SK-N-MC (cell line): ENCODE measurements around the gene CAPS.

Source experiments
- EZH2 ChIP-seq: fragments of 200-600 bp; sonication (generic); IDR thresholded peaks from one replicate; pipeline ENCODE4 v1.6.1; 2017; ENCODE audit warnings: antibody characterized with exemption
- FOXP2 ChIP-seq: optimal IDR thresholded peaks from 2 replicates; pipeline ENCODE3; 2011; ENCODE audit warnings: mild to moderate bottlenecking, moderate library complexity; ENCODE audit not compliant: insufficient read depth; ENCODE audit errors: extremely low read length, control extremely low read depth
- POLR2AphosphoS5 ChIP-seq: IDR thresholded peaks from 2 replicates; pipeline ENCODE4 v1.6.1; 2012; ENCODE audit warnings: mild to moderate bottlenecking, low read depth, low read length, borderline replicate concordance

DNA sequence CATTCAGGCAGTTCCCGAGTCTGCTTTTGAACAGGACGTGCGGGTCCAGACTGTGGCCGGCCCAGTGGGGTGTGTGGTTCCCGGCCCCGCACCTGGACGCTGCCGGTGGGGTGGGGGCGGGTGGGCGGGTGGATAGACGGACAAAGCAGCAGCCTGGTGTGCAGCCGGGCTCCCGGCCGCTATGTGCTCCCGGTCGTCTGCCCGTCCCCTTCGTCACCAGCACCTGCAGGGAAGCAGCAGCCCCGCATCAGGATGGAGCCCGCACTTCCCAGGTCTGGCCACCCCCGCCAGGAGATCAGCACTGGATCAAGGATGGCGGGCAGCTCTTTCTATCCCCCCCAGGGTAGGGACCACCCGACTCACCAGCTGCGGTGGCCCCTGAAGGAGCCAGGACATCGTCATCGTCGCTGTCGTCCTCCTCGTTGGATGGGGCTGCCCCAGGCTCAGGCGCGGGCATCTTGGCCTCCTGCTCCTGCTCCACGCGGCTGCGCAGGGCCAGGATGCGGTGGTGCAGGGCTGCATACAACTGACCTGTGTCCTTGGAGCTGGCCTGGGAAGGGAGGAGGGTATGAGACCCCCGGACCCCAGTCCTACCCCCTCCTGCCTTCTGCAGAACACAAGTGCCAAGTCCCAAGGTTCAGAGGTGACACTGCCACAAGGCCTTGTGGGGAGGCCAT lies 3.5 kb downstream of the CAPS start:
- no peak for TF ChIP-seq EZH2
- no peak for TF ChIP-seq POLR2AphosphoS5
- TF ChIP-seq FOXP2 = no peak
